ENCODE results near the gene SRCAP. TPM values are rescaled to one million over a fixed set of nuclear protein-coding genes. Genes with fewer than 3 reads are reported as not detected.

Gene SRCAP
- total and polyA plus RNA-seq, 2 of the 8 experiments (the other 6 are each of a cell fraction or from before 2014, with no cell fraction given), result 5.5 to 54.3 TPM

- CTCF ChIA-PET (ENCODE audit: partially characterized antibody), result interaction anchor here (1.0 to 8.2 kb wide), 6 partner anchors 13 to 564 kb away, joined by 3 to 48 read pairs (median 3); partner anchors contain the start of gene TBX6
- no peaks in the 10 kb centered on the region; a peak in 1 of 8 replicates for H3K36me3 ChIP-seq (ENCODE audit: control insufficient read depth in 2 of 4, insufficient read depth in 4 of 4, low read length in 3 of 4)
Observed at GRCh38 chr16:30655815-30656347, 43.1 kb upstream of the SRCAP start.

More at GRCh38 chr16:30655815-30656347, 43.1 kb upstream of the SRCAP start:
- Histone ChIP-seq H3K4me3 (ENCODE audit: extremely low read depth in 1 of 4, insufficient read depth in 2 of 4, low read depth in 3 of 4, low read length in 4 of 4) (no peak overlapping the region), H2AFZ (ENCODE audit: low read length) (no peak overlapping the region), H3K4me2 (ENCODE audit: insufficient read depth in 1 of 2, low read depth in 2 of 2, low read length in 2 of 2) (no peak overlapping the region), H4K8ac (ENCODE audit: extremely low read depth, insufficient read depth, low read length) (no peak overlapping the region), H3K18ac (ENCODE audit: extremely low read depth, low read length) (no peak overlapping the region), H3K9ac (replicated peaks in 1 of 4; ENCODE audit: extremely low read depth in 1 of 4, low read depth in 3 of 4, low read length in 3 of 4) (no peak overlapping the region), H3K14ac (ENCODE audit: insufficient read length) (no peak overlapping the region), H2BK5ac (ENCODE audit: low read depth, low read length) (no peak overlapping the region), H3K27ac (ENCODE audit: low read depth, low read length) (no peak overlapping the region), H2AK5ac (ENCODE audit: low read depth, low read length) (no peak overlapping the region), H3K9me3 (ENCODE audit: insufficient read depth in 2 of 2, low read depth in 1 of 2, low read length in 1 of 2) (no peaks in the 10 kb centered on the region), H2BK20ac (ENCODE audit: low read length) (no peak overlapping the region), H3K23me2 (ENCODE audit: low read depth, low read length) (peaks cover 14% of the 10 kb centered on the region; the same call in 1 of the 2 replicates), H3K79me1 (ENCODE audit: low read depth, low read length) (0 out of 2 replicates have a peak, but pooled peaks cover 2% of the 10 kb centered on the region), H2BK12ac (ENCODE audit: low read depth, low read length) (no peak overlapping the region), H3K23ac (ENCODE audit: insufficient read length) (no peak overlapping the region), H3K79me2 (ENCODE audit: control insufficient read depth in 1 of 2, insufficient read depth in 2 of 2, low read length in 2 of 2) (no peaks in the 10 kb centered on the region), H3K4me1 (replicated peaks in 1 of 4; ENCODE audit: control insufficient read depth in 3 of 4, insufficient read depth in 4 of 4, low read length in 3 of 4) (peaks cover 2 to 13% (median 7%) of the 10 kb centered on the region in 4 experiments; a peak in 6 of 7 replicates), H4K5ac (ENCODE audit: insufficient read length, low read depth, low read length) (no peak overlapping the region), H2BK15ac (ENCODE audit: low read length) (no peak overlapping the region), H2BK120ac (replicated peaks; ENCODE audit: low read depth, low read length) (no peak overlapping the region), H4K20me1 (replicated peaks in 1 of 2; ENCODE audit: control insufficient read depth in 1 of 2, insufficient read depth in 2 of 2, low read length in 2 of 2) (peaks cover 9 to 11% of the 10 kb centered on the region in 2 experiments), H3K27me3 (replicated peaks in 1 of 4; ENCODE audit: control insufficient read depth in 3 of 4, extremely low read depth in 1 of 4, insufficient read depth in 3 of 4, low read length in 3 of 4) (peaks cover 2 to 29% (median 22%) of the 10 kb centered on the region in 4 experiments), H3K4ac (replicated peaks; ENCODE audit: insufficient read length, low read depth, low read length) (no peak overlapping the region), H3K56ac (replicated peaks; ENCODE audit: insufficient read length, low read depth, low read length) (no peak overlapping the region), H4K91ac (replicated peaks; ENCODE audit: insufficient read length, low read length) (no peak overlapping the region)
- TF ChIP-seq KDM4A (IDR thresholded peaks at IDR 0.05; ENCODE audit: low read depth, low read length, severe bottlenecking) (no peak), HDAC6 (IDR thresholded peaks at IDR 0.05; ENCODE audit: low read depth, low read length) (no peak), TAF1 (IDR thresholded peaks at IDR 0.05; ENCODE audit: low read depth, low read length) (no peak), JUND (IDR thresholded peaks at IDR 0.05; ENCODE audit: low read length) (no peak), HDAC2 (IDR thresholded peaks at IDR 0.05; ENCODE audit: borderline replicate concordance in 1 of 2, low read depth in 2 of 2, low read length in 2 of 2) (no peak), YY1 (IDR thresholded peaks at IDR 0.05; ENCODE audit: low read depth, low read length) (no peak)
- WGBS, 2 experiments (ENCODE audit: extremely low coverage in 1 of 2, insufficient coverage in 1 of 2, insufficient read length in 1 of 2, insufficient replicate concordance in 2 of 2, low coverage in 1 of 2, low lambda C conversion rate in 2 of 2, missing lambda C conversion rate in 1 of 2), result 92% methylated on average over 12 of the region's 12 CpGs; no CpG with 5 or more reads in 1 of the 2 experiments
- POLR2A ChIA-PET (ENCODE audit: partially characterized antibody), result interaction anchor here (0.6 to 1.3 kb wide), 2 partner anchors 19 to 226 kb away, joined by 3 to 4 read pairs; partner anchors contain the start of gene DCTPP1
- FAIRE-seq, result no peak
- no peak for DNase-seq (ENCODE audit: low read depth in 1 of 2, low spot score in 2 of 2)

Data from H1 (cell line).